Stimulated activated CD4-positive, alpha-beta T cell treated with anti-CD3 and anti-CD28 coated beads, Interleukin-1b, Interleukin-23, amount 100 ng/mL, for 1 hour (primary cell): ENCODE data around the gene ATF1.

Source experiments
- DNase-seq, 2 donors: peaks; one replicate each; pipeline ENCODE4 v3.0.0-alpha.2; 2020; ENCODE audit warnings: low read depth in 2 of 2

ATF1 gene

GRCh38 chr12:50763639-50764285, at the start of gene ATF1:
ATF1 (plus strand) TSS chr12:50764101; CDS start chr12:50780146, 16,045 bp downstream.
- DNase-seq: peak; percentile 68 to 73

DNA sequence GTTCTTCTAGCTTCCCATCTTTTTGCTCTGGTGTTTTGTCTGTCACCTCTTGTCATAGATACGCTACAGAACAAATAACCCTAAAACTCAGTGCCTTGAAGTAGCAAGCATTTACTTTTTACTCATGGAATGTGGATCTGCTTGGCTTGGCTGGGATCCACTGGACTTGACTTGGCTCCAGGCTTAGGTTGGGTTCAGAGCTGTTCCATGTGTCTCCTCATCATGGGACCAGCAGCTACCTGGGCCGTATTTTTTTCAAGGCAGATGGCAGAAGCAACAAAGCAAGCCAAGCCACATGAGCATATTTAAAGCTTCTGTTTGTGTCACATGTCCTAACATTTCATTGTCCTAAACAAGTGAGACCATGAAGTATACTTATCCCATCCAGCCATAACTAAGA, 48.7 kb upstream of the ATF1 start:
- no peak for DNase-seq

- no peak for DNase-seq
Observed at GRCh38 chr12:50718760-50719159, 45.1 kb upstream of the ATF1 start.

DNA sequence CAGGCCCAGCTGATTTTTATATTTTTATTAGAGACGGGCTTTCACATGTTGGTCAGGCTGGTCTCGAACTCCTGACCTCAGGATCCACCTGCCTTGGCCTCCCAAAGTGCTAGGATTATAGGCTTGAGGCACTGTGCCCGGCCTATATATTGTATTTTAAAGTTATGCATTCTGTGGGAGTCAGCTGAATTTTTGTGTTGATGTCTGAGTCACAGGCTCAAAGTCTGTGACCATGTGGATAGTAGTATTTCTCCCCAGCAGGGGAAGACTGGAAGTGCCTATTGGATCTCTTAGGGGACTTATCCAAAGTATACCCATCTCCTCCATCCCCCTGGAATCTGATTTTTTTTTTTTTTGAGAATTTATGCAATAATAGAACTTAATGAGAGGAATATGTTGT, 43.8 kb upstream of the ATF1 start:
- DNase-seq: no peak

DNA sequence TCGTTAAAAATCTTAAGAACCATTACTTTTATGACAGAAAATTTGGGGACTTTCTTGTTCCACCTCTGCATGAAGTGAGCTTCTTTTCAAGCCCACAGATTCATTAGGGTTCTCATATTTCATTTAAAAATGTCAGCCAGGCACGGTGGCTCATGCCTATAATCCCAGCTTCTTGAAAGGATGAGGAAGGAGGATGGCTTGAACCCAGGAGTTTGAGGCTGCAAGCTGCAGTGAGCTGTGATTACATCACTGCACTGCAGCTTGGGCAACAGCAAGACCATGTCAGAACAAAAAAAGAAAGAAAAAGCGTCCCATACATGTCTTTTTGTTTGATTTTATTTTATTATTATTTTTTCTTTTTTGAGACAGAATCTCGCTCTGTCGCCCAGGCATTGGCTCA, 43.4 kb upstream of the ATF1 start:
- DNase-seq: no peak

DNA sequence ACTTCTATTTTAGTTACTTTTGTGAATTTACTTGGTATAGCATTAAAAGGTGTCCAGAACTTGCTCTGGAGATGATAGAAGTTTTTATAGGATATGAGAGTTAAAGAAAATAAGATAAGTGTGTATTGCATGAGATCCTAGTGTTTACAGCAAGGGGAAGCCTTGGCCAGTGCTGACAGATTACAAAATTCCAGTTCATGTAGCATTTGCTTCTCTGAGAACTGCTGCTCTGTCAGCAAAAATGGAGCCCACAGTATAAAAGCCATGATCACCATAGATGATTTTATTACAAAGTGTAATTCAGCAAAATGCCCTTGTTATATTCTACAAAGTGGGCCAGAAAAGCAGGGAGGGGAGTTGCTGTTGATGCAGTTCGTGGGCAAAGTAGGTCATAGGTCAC, 40.0 kb upstream of the ATF1 start:
- DNase-seq: no peak

- DNase-seq: no peak
Observed at GRCh38 chr12:50725011-50725942, 38.6 kb upstream of the ATF1 start.

DNA sequence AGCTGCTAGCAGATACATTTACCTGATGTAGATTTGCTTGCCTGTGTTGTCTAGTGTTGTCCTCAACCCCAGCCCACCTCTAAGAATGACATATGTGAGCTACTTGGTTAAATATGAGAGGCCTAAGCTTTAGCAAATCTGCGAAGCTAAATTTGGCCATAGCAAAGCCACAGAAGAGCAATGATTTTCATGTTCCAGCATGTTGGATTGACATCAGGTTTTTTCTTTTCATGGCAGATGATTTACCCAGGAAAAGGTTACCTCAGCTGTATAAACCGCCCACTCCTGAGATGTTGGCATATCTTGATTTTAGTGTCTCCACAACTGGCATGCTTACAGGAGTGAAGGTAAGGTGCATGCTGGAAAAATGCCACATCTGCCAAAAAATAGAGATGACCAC, 36.4 kb upstream of the ATF1 start:
- no peak for DNase-seq

DNA sequence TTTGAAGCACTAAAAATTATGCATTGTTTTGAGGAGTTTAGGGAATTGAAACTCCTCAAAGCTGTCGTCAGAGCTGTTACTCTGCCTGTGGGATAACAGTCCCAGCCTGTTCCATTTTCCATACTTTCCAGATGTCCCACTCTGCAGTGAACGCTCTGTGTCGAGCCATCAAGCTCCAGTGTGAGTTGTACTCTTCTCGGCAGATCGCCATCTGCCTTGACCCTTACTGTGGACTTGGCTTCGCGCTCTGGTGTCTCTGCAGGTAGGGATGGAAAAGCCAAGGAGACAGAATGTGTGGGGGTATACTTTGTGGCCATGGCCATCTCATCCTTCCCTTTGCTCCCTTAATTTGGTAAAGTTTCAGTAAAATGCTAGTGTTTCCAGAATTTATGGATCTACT, 35.5 kb upstream of the ATF1 start:
- DNase-seq: no peak

DNA sequence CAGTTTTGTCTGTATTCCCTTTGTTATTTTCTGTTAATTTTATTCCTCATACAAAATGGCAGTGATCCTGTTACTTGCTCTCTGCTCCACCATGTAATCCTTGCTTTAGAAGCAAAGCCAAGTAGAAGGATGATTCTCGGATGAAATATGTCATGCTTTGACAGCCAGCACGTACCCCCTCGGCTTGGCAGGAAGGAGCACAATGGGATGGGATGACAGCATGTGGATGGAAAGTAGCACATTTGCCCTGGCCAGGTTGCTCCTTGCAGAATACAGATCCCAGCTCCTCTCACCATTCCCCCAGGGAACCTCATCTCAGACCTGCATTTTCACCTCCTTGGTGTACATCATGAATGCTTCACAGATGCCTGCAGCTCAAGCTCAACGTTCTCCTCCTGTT, 35.1 kb upstream of the ATF1 start:
- DNase-seq: no peak

GRCh38 chr12:50732591-50732990, 31.3 kb upstream of the ATF1 start:
- no peak for DNase-seq

- DNase-seq: no peak
Observed at GRCh38 chr12:50733706-50734105, 30.2 kb upstream of the ATF1 start.

GRCh38 chr12:50734409-50735263, 29.3 kb upstream of the ATF1 start:
- DNase-seq: no peak

GRCh38 chr12:50739611-50740010, 24.3 kb upstream of the ATF1 start:
- no peak for DNase-seq

GRCh38 chr12:50740307-50740706, 23.6 kb upstream of the ATF1 start:
- no peak for DNase-seq

- DNase-seq: no peak
Observed at GRCh38 chr12:50742776-50743175, 21.1 kb upstream of the ATF1 start.

GRCh38 chr12:50745861-50746260, 18.0 kb upstream of the ATF1 start:
- no peak for DNase-seq

DNA sequence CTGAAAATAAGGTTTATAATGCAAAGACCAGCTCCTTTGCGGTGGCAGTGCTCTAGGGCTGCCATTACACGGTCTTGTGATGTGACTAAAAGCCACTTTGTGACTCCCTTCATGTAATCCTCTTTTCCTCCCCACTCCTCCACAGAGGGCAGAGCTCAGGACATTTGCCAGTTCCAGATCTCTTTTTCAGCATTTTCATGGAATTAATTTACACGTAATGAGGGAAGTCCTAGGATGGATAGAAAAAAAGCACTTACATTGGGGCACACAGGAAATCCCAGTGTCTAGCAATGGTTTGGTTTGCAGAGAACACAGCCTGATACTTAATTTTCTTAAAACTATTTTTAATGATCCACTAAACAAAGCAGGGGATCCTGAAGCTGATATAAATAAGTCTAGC, 17.5 kb upstream of the ATF1 start:
- no peak for DNase-seq

GRCh38 chr12:50747817-50748216, 16.1 kb upstream of the ATF1 start:
- no peak for DNase-seq

GRCh38 chr12:50749459-50749882, 14.4 kb upstream of the ATF1 start:
- no peak for DNase-seq

GRCh38 chr12:50750366-50750765, 13.5 kb upstream of the ATF1 start:
- no peak for DNase-seq
